ENCODE data around the gene TSTD1.

- TF ChIP-seq POLR2A (IDR thresholded peaks at IDR 0.05) (no peak), POLR2AphosphoS5 (IDR thresholded peaks at IDR 0.05) (no peak)
Observed at GRCh38 chr1:161032409-161032808, 6.4 kb downstream of the TSTD1 start.

All from spleen (tissue), 3 donors.